Measurements from ENCODE around the gene SESN2.

SESN2 gene

GRCh38 chr1:28256197-28256827, 3.0 kb upstream of the SESN2 start:
- no peak for DNase-seq

GRCh38 chr1:28257736-28258135, 1.6 kb upstream of the SESN2 start:
- no peak for DNase-seq

GRCh38 chr1:28258628-28259251, 578 bp upstream of the SESN2 start:
- no peak for DNase-seq

GRCh38 chr1:28259934-28260802, 850 bp downstream of the SESN2 start:
- DNase-seq = peak; percentile 70

GRCh38 chr1:28260803-28261174, 1.5 kb downstream of the SESN2 start:
- no peak for DNase-seq

GRCh38 chr1:28264897-28265296, 5.6 kb downstream of the SESN2 start:
- DNase-seq = no peak

GRCh38 chr1:28265577-28265976, 6.3 kb downstream of the SESN2 start:
- no peak for DNase-seq

GRCh38 chr1:28266920-28267322, 7.6 kb downstream of the SESN2 start:
- no peak for DNase-seq

- DNase-seq = no peak
Measured at GRCh38 chr1:28267633-28268032, 8.3 kb downstream of the SESN2 start.

GRCh38 chr1:28269529-28269928, 10.2 kb downstream of the SESN2 start:
- DNase-seq = no peak

- no peak for DNase-seq
Measured at GRCh38 chr1:28272215-28272852, 13.0 kb downstream of the SESN2 start.

- DNase-seq = no peak
Measured at GRCh38 chr1:28273216-28273860, 14.0 kb downstream of the SESN2 start.

- DNase-seq = no peak
Measured at GRCh38 chr1:28278763-28279162, 19.4 kb downstream of the SESN2 start.

GRCh38 chr1:28279721-28280120, 20.4 kb downstream of the SESN2 start:
- DNase-seq = no peak

GRCh38 chr1:28280501-28280900, 21.2 kb downstream of the SESN2 start:
- no peak for DNase-seq

GRCh38 chr1:28280977-28281381, 21.7 kb downstream of the SESN2 start:
- DNase-seq = no peak

- DNase-seq = no peak
Measured at GRCh38 chr1:28281608-28282425, 22.5 kb downstream of the SESN2 start.

- DNase-seq = no peak
Measured at GRCh38 chr1:28282426-28283407, 23.4 kb downstream of the SESN2 start.

- DNase-seq = no peak
Measured at GRCh38 chr1:28286111-28286510, 26.8 kb downstream of the SESN2 start.

- no peak for DNase-seq
Measured at GRCh38 chr1:28288487-28288886, 29.2 kb downstream of the SESN2 start.

GRCh38 chr1:28290851-28291250, 31.5 kb downstream of the SESN2 start:
- no peak for DNase-seq
